DND-41 (cell line): ENCODE results near the gene POMGNT1.

ENCODE experiments used
- EZH2 ChIP-seq: IDR thresholded peaks from 3 replicates; pipeline ENCODE4 v1.6.1; 2012; ENCODE audit warnings: borderline replicate concordance, low read depth, mild to moderate bottlenecking, moderate library complexity, low read length, inconsistent platforms; ENCODE audit not compliant: severe bottlenecking
- TF ChIP-seq, protein P1 (sequence below): IDR thresholded peaks from 2 replicates; pipeline ENCODE4 v1.5.1; 2012; ENCODE audit warnings: borderline replicate concordance, low read length, moderate library complexity, mild to moderate bottlenecking; ENCODE audit not compliant: poor library complexity, severe bottlenecking; ENCODE audit errors: extremely low read depth

DNA sequence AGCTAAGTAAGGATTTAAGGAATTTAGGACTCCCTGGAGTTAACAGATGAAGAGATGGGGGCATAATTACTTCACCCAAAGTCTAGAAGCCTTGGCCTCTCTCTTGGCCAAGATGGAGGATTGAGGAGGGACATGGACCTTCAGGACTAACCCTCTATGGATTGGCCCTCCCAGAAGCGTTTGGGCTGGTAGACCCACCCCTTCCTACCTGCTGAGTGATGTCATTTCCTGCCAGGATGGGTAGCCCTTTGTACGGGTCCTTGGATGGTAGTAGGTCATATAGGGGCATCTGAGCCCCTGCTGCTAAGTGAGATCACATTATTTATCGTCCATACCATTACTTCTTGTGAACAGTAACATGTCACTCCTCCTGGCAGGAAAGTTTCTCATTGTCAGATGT is 22.6 kb upstream of the POMGNT1 start:
- TF ChIP-seq, protein P1, sequence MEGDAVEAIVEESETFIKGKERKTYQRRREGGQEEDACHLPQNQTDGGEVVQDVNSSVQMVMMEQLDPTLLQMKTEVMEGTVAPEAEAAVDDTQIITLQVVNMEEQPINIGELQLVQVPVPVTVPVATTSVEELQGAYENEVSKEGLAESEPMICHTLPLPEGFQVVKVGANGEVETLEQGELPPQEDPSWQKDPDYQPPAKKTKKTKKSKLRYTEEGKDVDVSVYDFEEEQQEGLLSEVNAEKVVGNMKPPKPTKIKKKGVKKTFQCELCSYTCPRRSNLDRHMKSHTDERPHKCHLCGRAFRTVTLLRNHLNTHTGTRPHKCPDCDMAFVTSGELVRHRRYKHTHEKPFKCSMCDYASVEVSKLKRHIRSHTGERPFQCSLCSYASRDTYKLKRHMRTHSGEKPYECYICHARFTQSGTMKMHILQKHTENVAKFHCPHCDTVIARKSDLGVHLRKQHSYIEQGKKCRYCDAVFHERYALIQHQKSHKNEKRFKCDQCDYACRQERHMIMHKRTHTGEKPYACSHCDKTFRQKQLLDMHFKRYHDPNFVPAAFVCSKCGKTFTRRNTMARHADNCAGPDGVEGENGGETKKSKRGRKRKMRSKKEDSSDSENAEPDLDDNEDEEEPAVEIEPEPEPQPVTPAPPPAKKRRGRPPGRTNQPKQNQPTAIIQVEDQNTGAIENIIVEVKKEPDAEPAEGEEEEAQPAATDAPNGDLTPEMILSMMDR, result no peak
- TF ChIP-seq EZH2, result no peak
